HEK293T (cell line): Measurements from ENCODE around the gene MINDY4.
A peak's percentile ranks its signal among the peaks of the same experiment; 100 is the strongest.

Experiments
- CTCF ChIA-PET: fragments of 350-600 bp; formaldehyde crosslinking; extraction: SDS; loops from one replicate; lab custom pipeline; 2021; ENCODE audit warnings: antibody characterized with exemption, inconsistent platforms; lab: Yijun Ruan, JAX
- POLR2A ChIA-PET: fragments of 350-600 bp; formaldehyde crosslinking; extraction: SDS; loops from one replicate; lab custom pipeline; 2020; ENCODE audit warnings: antibody characterized with exemption, inconsistent platforms; lab: Yijun Ruan, JAX
- DNase-seq: peaks from one replicate; pipeline ENCODE4 v3.0.0; 2012; ENCODE audit warnings: mixed read lengths; ENCODE audit errors: extremely low spot score
- ARNT ChIP-seq: fragments of 450-650 bp; IDR thresholded peaks from 2 replicates; pipeline ENCODE4 v1.6.1; 2017; ENCODE audit warnings: mild to moderate bottlenecking
- BHLHE40 ChIP-seq: fragments of 450-650 bp; IDR thresholded peaks from 2 replicates; pipeline ENCODE4 v1.6.1; 2016; ENCODE audit warnings: mild to moderate bottlenecking, moderate library complexity, borderline replicate concordance
- CTBP1 ChIP-seq: fragments of 450-650 bp; IDR thresholded peaks from 2 replicates; pipeline ENCODE4 v1.6.1; 2016; ENCODE audit warnings: borderline replicate concordance
- ELF4 ChIP-seq: fragments of 450-650 bp; IDR thresholded peaks from 2 replicates; pipeline ENCODE4 v1.6.1; 2017; ENCODE audit warnings: antibody characterized with exemption
- FOXA1 ChIP-seq: fragments of 450-650 bp; IDR thresholded peaks from 2 replicates; pipeline ENCODE4 v1.6.1; 2016; ENCODE audit warnings: mild to moderate bottlenecking
- FOXK2 ChIP-seq: fragments of 450-650 bp; IDR thresholded peaks from 2 replicates; pipeline ENCODE4 v1.6.1; 2016; ENCODE audit warnings: mild to moderate bottlenecking
- FOXM1 ChIP-seq: fragments of 450-650 bp; IDR thresholded peaks from 2 replicates; pipeline ENCODE4 v1.6.1; 2017; ENCODE audit warnings: mild to moderate bottlenecking, borderline replicate concordance
- HDGF ChIP-seq: fragments of 450-650 bp; IDR thresholded peaks from 2 replicates; pipeline ENCODE4 v1.6.1; 2017; ENCODE audit warnings: antibody characterized with exemption, borderline replicate concordance
- L3MBTL2 ChIP-seq: fragments of 450-650 bp; conservative IDR thresholded peaks from 2 replicates; pipeline ENCODE4 v1.6.1; 2016; ENCODE audit warnings: mild to moderate bottlenecking
- LEF1 ChIP-seq: fragments of 450-650 bp; IDR thresholded peaks from 2 replicates; pipeline ENCODE4 v1.6.1; 2017; ENCODE audit warnings: mild to moderate bottlenecking, borderline replicate concordance
- NFRKB ChIP-seq: fragments of 450-650 bp; IDR thresholded peaks from 2 replicates; pipeline ENCODE4 v1.6.1; 2016; ENCODE audit warnings: mild to moderate bottlenecking, moderate library complexity
- SP1 ChIP-seq: fragments of 450-650 bp; IDR thresholded peaks from 2 replicates; pipeline ENCODE4 v1.6.1; 2017
- SUZ12 ChIP-seq: fragments of 450-650 bp; IDR thresholded peaks from 2 replicates; pipeline ENCODE4 v1.6.1; 2016; ENCODE audit warnings: mild to moderate bottlenecking
- TARDBP ChIP-seq: fragments of 450-650 bp; IDR thresholded peaks from 2 replicates; pipeline ENCODE4 v1.6.1; 2016
- ZNF384 ChIP-seq: fragments of 450-650 bp; IDR thresholded peaks from 2 replicates; pipeline ENCODE4 v1.6.1; 2016
- TF ChIP-seq, protein P1 (sequence below): fragments of 450-650 bp; IDR thresholded peaks from 2 replicates; pipeline ENCODE4 v1.6.1; 2016

Gene MINDY4

DNA sequence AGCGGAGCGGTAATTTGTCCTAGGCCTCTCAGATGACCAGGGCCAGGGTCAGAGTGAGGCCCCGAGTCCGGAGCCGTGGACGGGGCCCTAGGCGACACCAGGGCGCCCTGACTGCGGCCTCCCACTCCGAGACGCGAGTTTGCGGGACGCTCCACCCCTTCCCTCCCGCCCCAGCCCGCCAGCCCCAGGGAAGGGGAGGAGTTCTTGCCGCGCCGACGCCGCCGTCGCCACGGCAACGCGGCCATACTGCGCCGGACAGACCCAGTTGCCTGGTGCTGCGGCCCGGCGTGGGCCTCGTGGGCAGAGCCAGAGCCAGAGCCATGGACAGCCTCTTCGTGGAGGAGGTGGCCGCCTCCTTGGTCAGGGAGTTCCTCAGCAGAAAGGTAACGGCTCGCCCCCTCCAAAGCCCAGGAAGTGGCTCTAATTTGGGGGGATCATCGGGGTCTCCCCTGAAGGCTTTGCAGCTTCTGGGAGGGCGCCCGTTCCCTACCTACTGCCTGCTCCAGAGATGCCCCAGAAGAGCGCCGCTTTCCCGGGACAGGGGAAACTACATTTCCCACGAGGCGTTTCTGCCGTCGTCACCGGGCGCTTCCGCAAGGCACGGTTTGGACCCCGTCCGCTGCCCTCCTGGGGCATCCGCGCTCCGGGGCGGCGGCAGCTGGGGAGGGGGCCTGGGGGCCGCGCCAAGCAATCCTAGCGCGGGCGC, at the start of gene MINDY4:
Gene MINDY4, plus strand, starts transcription at position 244 of the 706 bp plus-strand sequence. Its CDS starts 77 bp downstream, at position 321.
- TF ChIP-seq FOXA1 = no peak
- peak; percentile 34 for TF ChIP-seq L3MBTL2
- ChIA-PET CTCF (no interaction called here), POLR2A (interaction anchor here (1.8 kb wide), 1 partner anchor 10 kb away, joined by 4 read pairs; no protein-coding TSS in a partner anchor)
- peak; percentile 89 for DNase-seq

DNA sequence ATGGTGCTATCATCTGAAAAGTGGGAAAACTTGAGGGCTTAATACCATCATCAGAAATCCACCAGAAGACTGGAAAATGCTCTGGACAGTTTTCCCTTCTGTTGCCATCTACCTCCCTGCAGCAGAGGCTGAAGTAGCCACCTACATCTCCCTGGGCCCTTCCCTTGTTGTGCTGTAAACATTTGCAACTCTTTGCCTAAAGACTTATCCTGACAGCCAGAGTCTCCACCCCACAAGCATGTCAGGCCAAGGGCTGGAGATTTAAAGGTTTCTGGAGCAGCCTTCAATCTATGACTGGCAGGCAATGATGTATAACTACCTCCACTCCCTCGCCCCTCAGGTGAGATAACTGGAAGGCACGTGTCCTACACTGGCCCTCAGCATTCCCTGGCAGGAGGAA, 49.0 kb upstream of the MINDY4 start:
- TF ChIP-seq HDGF = no peak
- no peak for TF ChIP-seq SP1
- TF ChIP-seq FOXM1 = no peak
- no peak for TF ChIP-seq TARDBP
- TF ChIP-seq SUZ12 = no peak
- no peak for TF ChIP-seq BHLHE40
- no peak for TF ChIP-seq CTBP1
- no peak for DNase-seq
- POLR2A ChIA-PET = no interaction called here
- CTCF ChIA-PET = no interaction called here

DNA sequence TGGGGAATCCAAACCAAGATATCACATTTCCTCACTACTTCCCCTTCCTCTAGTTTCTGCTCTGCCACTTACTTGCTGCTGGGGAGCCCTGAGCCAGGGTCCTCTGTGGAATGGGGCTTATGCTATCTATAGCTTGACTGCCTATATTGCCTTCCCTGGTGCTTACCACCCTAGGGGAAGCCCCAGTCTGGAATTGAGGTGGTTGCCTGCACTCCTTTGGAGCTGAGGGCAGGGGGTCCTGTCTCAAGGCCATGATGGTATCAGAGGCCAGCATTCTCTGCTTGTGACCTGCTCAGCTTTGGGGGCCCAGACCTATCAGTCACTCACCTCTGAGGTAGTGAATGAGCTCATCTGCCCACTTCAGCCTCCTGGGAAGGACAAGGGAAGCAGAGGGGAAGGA, 48.5 kb upstream of the MINDY4 start:
- ChIA-PET POLR2A (no interaction called here), CTCF (no interaction called here)
- DNase-seq = no peak
- TF ChIP-seq ELF4 = no peak
- no peak for TF ChIP-seq ZNF384
- no peak for TF ChIP-seq TARDBP
- no peak for TF ChIP-seq FOXM1
- TF ChIP-seq BHLHE40 = no peak
- TF ChIP-seq NFRKB = no peak
- TF ChIP-seq SUZ12 = no peak
- TF ChIP-seq HDGF = no peak
- no peak for TF ChIP-seq SP1
- no peak for TF ChIP-seq FOXA1
- TF ChIP-seq, protein P1, sequence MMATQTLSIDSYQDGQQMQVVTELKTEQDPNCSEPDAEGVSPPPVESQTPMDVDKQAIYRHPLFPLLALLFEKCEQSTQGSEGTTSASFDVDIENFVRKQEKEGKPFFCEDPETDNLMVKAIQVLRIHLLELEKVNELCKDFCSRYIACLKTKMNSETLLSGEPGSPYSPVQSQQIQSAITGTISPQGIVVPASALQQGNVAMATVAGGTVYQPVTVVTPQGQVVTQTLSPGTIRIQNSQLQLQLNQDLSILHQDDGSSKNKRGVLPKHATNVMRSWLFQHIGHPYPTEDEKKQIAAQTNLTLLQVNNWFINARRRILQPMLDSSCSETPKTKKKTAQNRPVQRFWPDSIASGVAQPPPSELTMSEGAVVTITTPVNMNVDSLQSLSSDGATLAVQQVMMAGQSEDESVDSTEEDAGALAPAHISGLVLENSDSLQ = no peak

DNA sequence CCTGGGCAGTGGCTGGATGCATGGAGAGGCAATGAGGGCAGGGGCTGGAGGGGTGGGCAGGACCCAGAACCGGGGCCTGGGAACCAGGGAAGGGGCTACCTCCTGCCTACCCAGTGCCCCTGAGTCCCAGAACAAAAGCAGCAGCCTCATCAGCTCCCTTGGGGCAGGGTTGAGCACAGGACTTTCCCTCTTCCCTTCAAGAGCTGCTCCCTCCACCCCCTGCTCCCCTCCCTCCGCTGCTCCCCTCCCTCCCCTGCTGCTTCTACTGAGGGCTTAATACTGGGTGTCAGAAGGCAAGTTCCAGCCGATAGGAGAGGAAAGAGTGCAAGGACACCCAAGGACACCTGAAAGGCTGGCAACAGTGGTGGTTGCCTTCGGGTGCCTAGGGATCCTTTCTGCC, 47.4 kb upstream of the MINDY4 start:
- TF ChIP-seq CTBP1 = no peak
- TF ChIP-seq, protein P1 = no peak
- no peak for TF ChIP-seq ARNT
- TF ChIP-seq TARDBP = no peak
- TF ChIP-seq BHLHE40 = no peak
- TF ChIP-seq ELF4 = no peak
- no peak for DNase-seq
- CTCF ChIA-PET = interaction anchor here (0.6 kb wide), 1 partner anchor 175 kb away, joined by 4 read pairs; no protein-coding TSS in a partner anchor
- POLR2A ChIA-PET = no interaction called here

DNA sequence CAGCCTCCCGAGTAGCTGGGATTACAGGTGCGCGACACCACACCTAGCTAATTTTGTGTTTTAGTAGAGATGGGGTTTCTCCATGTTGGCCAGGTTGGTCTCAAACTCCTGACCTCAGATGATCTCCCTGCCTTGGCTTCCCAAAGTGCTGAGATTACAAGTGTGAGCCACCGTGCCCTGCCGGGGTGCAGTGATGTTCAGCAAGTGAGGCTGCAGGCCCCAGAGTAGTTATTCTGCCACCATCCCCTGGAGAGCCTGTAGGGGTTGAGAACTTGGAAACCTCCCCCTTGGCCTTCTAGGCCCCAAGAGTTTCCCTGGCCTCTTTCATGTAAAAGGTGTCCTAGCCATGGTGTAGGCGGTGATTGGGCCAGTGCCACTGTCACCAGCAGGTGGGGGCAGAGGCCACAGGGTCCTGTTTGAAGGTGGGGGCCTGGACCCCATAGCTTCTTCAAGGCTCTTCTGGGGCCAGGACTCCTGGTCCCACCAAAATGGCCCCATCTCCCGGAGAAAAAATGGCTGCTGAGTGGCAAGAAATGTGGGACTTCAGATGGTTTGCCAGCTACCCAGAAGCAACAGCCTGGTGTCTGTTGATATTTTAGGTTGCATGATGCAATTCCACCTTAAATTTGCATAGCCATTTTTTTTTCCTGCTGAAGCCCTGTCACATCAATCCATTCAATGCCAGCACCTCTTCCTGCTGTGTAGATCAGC, 44.8 kb upstream of the MINDY4 start:
- POLR2A ChIA-PET = no interaction called here
- CTCF ChIA-PET = no interaction called here
- no peak for DNase-seq
- TF ChIP-seq BHLHE40 = no peak
- no peak for TF ChIP-seq CTBP1
- TF ChIP-seq ZNF384 = no peak
- no peak for TF ChIP-seq SUZ12
- TF ChIP-seq FOXK2 = no peak
- TF ChIP-seq LEF1 = no peak
- TF ChIP-seq NFRKB = no peak
- TF ChIP-seq SP1 = no peak
- TF ChIP-seq TARDBP = no peak
- no peak for TF ChIP-seq ELF4
- TF ChIP-seq HDGF = no peak
- TF ChIP-seq ARNT = no peak
- TF ChIP-seq FOXM1 = no peak
- TF ChIP-seq L3MBTL2 = no peak
- TF ChIP-seq, protein P1 = no peak
- no peak for TF ChIP-seq FOXA1

- CTCF ChIA-PET = interaction anchor here (0.6 kb wide), 1 partner anchor 12 kb away, joined by 3 read pairs; no protein-coding TSS in a partner anchor
- POLR2A ChIA-PET = no interaction called here
- TF ChIP-seq SUZ12 (no peak), CTBP1 (no peak), L3MBTL2 (no peak), ELF4 (no peak), NFRKB (no peak), LEF1 (no peak), FOXM1 (no peak), ZNF384 (no peak), TARDBP (no peak)
- DNase-seq = no peak
Observed at GRCh38 chr7:30727061-30727945, 43.9 kb upstream of the MINDY4 start.
